ENCODE measurements around the gene CACNA1F. TPM values are rescaled to one million over a fixed set of nuclear protein-coding genes. Genes with fewer than 3 reads are reported as not detected.

The CACNA1F gene
- total RNA-seq, 1 experiment from 2014 or later, result not detected

DNA sequence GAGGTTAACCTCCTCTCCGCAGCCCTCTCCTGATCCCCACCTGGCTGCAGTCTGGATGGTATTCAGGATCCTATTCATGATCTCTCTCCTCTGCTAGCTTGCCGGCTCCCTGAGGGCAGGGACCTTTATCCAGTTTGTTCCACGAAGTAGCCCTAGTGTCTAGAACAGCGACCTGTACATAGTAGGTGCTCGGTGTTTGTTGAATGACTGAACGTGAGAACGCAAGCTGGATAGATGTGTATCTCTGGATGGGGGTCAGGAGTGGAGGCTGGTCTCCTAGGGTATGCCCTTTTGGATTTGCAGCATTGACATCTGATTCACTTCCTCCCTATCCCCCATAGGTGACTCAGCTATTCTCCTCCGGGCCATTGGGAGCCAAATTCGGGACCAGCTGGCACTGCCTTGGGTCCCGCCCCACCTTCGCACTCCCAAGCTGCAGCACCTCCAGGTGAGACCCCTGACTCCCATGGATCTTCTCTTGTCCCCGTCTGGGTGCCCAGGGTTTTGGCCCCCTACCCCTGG, 9.5 kb upstream of the CACNA1F start:
- in situ Hi-C loops (cut with HindIII; ENCODE audit: low pct_unique_long_range_greater_than_20kb, low sequenced_read_pairs), result no loop called here
- DNase-seq (ENCODE audit: low read depth, low spot score), result no peak

DNA sequence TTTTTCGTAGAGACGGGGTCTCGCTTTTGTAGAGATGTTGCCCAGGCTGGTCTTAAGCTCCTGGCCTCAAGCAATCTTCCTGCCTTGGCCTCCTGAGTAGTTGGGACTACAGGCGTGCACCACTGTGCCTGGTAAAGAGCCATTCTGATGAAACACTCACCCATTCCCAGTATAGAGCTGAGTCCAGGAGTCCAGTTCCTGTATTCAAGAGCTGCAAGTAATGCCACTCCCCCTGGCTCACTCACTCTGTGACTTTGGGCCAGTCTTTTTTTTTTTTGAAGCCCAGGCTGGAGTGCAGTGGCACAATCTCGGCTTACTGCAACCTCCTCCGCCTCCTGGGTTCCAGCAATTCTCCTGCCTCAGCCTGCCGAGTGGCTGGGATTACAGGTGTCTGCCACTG, 5.6 kb upstream of the CACNA1F start:
- in situ Hi-C loops (cut with HindIII; ENCODE audit: low pct_unique_long_range_greater_than_20kb, low sequenced_read_pairs), result no loop called here
- DNase-seq (ENCODE audit: low read depth, low spot score), result no peak

DNA sequence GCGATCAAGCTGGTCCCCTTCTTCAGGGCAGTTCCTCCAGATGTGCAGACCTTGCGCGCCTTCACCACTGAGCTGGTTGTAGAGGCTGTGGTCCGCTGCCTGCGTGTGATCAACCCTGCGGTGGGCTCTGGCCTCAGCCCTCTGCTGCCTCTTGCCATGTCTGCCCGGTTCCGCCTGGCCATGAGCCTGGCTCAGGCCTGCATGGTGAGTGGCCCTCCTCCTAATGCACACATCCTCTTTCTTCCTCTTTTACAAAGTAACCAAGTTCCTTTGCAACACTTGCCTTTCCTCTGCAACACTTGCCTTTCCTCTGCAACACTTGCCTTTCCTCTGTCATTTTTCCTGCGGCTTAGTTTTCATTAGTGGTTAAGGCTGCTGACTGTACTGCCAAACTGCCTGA, 3.9 kb upstream of the CACNA1F start:
- in situ Hi-C loops (cut with HindIII; ENCODE audit: low pct_unique_long_range_greater_than_20kb, low sequenced_read_pairs), result no loop called here
- DNase-seq (ENCODE audit: low read depth, low spot score), result no peak

DNA sequence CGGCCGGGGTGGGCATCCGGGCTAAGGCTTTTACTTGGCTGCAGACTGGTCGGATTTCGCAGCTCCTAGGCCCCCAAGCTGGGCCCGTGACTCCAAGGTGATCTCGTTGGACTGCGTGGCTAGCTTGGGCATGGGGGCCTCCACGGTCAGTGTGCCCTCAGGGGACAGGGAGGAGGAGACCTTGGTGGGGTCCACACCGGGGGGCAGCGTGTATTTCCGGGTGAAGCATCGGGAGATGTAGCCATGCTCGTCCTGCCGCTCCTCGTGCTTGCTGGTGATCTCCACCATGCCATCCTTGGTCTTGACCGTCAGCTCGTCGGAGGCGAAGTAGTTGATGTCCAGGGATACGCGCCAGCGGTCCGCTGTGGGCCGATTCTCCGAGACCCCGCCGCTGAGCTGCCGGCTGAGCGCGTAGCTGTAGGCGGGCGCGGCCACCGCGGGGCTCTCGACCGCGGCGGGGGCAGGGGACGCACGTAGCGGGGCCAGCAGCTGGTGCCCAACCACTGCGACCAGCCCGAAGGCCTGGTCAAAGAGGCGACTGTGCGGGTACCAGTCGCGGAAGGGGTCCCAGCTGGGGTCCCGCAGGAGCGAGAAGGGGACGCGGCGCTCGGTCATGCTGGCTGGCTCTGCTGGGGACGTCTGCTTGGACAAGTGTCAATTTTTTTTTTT, 881 bp upstream of the CACNA1F start:
- no peak for DNase-seq (ENCODE audit: low read depth, low spot score)
- in situ Hi-C loops (cut with HindIII; ENCODE audit: low pct_unique_long_range_greater_than_20kb, low sequenced_read_pairs), result no loop called here

DNA sequence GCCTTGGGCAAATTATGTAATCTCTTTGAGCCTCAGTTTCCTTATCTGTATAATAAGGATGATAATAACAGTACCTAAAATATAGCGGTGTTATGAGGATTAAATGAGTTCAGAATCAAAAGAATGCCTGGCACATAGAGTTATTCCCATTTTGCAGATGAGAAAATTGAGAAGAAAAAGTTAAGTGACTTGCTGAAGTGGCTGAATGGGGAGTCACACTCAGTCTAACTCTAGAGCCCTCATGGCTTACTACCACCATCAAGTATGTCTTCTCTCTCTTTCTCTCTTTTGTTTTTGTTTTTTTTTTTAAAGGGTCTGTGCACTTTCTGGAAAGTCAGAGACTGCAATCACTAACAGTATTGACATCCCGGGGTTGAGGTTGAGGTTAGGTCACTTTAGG, 615 bp downstream of the CACNA1F start:
- no peak for DNase-seq (ENCODE audit: low read depth, low spot score)
- in situ Hi-C loops (cut with HindIII; ENCODE audit: low pct_unique_long_range_greater_than_20kb, low sequenced_read_pairs), result no loop called here

DNA sequence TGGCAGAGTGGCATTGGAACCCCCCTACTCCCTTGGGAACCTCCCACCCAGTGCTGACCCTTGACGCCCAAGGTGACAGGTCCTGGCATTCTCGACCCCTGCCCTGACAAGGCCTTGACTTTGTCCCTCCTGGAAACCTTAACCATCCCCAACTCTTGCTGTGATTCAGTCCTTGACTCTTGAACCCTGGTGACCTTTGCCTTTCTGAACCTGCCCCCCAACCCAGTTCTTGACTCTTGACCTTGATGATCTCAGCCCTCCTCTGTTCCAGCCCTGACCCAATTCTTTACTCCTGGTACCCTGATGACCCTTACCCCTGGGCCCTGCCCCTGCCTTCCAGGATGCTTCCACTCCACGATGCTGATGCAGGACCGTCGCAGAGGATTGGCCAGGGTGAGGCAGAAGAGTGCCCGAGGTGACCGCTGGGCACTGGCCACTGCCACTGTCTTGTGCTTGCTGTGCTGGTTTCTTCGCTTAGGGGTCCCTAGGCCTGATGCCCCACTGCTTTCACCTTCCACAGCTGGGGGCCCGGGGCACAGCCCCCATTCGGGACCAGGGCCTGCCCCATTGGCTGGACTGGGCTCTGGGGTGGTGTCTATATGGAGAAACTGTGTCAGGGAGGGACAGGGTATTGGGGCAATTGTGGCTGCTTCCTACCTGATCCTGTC, 1.7 kb downstream of the CACNA1F start:
- no peak for DNase-seq (ENCODE audit: low read depth, low spot score)
- in situ Hi-C loops (cut with HindIII; ENCODE audit: low pct_unique_long_range_greater_than_20kb, low sequenced_read_pairs), result no loop called here

DNA sequence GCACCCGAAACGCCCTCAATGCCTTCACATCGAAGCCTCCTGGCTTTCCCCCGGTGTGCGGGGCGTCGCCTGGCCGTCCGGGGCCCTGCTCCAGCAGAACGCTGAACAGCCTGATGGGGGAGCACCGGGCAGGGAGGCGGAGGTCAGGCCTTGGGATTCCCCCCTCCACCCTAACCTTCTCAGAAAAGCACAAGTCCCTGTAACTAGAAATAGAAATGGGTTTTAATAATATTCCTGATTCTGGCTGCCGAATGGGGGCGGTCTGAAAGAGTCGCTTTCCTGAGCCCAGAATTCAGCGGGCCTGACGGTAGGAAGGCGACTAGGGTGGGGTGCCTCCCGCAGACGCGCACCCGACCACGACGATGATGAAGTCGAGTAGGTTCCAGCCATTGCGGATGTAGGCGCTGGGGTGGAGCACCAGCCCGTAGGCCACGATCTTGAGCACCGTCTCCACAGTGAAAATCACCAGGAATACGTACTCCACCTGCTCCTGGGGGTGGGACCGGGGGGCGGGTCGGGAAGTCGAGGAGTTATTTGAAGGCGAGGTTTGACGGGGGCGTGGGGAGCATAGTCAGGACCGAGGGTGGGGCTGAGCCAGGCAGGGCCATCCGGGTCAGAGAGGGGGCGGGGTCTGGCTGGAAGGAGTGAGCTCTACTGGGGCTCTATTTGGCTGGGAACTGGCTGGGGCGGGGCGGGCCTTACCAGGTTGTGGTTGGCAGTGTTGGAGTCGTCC, 2.5 kb downstream of the CACNA1F start:
- DNase-seq (ENCODE audit: low read depth, low spot score), result peak; percentile 36
- in situ Hi-C loops (cut with HindIII; ENCODE audit: low pct_unique_long_range_greater_than_20kb, low sequenced_read_pairs), result no loop called here

DNA sequence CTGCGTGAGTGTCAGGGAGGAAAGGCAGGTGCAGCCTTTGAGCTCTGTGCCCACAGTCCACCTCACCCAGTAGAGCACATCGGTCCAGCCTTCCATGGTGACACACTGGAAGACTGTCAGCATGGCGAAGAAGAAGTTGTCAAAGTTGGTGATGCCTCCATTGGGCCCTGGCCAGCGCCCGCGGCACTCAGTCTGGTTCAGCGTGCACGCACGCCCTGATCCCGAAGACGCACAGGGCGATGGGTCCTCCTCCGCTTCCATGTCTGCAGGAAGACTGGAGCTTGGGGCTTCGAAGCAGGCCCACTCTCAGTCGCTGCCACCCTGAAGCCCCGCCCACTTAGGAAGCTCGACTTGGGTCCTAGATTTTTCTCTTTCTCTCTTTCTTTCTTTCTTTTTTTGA, 5.0 kb downstream of the CACNA1F start:
- no peak for DNase-seq (ENCODE audit: low read depth, low spot score)
- in situ Hi-C loops (cut with HindIII; ENCODE audit: low pct_unique_long_range_greater_than_20kb, low sequenced_read_pairs), result no loop called here

DNA sequence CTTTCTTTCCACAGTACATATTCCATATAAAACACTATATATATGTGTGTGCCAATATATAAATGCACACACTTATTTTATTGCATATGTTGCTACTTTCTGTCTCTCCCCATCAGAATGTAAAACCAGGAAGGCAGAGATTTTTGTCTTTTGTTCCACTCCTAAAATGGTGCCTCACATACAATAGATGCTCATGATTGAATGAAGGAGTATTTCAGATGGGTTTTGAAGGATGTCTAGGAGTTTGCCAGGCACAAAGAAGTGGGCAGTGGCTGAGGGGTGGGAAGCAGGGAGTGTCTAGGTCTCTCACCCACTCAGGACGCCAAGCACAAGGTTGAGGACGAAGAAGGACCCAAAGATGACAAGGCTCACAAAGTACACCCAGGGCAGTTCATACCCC, 5.4 kb downstream of the CACNA1F start:
- DNase-seq (ENCODE audit: low read depth, low spot score), result no peak
- in situ Hi-C loops (cut with HindIII; ENCODE audit: low pct_unique_long_range_greater_than_20kb, low sequenced_read_pairs), result no loop called here

DNA sequence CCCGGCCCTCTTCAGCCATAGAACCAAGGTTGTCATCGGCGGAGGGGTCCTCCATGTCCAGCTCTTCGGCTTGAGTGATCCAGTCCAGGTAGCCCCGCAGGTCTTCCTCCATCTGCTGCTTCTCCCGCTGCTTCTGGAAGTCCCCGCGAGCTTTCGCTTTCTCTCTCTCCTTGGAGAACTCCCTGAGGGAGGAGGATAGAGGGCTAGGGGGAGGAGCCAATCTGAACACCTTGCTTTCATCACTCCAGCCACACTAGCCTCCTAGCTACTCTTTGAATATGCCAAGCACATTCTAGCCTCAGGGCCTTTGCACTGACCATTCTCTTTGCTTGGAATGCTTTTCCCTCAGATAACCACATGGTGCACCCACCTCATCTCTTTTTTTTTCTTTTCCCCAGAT, 6.2 kb downstream of the CACNA1F start:
- no peak for DNase-seq (ENCODE audit: low read depth, low spot score)
- in situ Hi-C loops (cut with HindIII; ENCODE audit: low pct_unique_long_range_greater_than_20kb, low sequenced_read_pairs), result no loop called here

DNA sequence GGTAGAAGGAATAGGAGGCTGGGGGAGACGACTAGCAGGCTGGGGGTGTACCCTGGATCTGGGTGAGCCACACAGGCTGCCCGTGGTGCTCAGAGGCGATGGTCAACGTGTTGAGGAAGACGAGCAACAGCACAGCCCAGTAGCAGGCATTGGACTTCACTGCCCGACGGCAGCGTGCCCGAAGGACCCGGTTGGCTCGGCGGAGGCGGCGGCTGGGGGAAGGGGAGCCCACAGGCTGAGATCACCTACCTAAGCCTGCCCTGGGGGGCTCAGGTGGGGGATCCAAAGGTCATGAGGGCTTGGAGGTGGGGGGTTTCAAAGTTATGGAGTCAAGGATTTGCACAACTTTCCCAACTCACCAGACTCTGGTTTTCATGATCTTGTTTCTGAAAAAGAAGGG, 7.3 kb downstream of the CACNA1F start:
- in situ Hi-C loops (cut with HindIII; ENCODE audit: low pct_unique_long_range_greater_than_20kb, low sequenced_read_pairs), result no loop called here
- DNase-seq (ENCODE audit: low read depth, low spot score), result no peak

DNA sequence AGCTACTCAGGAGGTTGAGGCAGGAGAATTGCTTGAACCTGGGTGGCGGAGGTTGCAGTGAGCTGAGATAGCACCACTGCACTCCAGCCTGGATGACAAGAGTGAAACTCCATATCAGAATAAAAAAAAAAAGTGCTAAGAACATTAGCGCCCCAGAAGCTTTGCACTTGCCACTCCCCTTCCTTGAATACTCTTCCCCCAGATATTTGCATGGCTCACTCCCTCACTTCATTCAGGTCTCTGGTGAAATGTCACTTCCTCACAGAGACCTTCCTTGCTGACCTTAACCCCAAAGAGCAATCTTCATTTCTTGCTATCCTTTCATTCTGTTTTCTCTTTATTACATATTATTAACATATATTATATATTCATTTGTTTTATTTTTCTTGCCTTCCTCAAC, 11.3 kb downstream of the CACNA1F start:
- DNase-seq (ENCODE audit: low read depth, low spot score), result no peak
- in situ Hi-C loops (cut with HindIII; ENCODE audit: low pct_unique_long_range_greater_than_20kb, low sequenced_read_pairs), result no loop called here

DNA sequence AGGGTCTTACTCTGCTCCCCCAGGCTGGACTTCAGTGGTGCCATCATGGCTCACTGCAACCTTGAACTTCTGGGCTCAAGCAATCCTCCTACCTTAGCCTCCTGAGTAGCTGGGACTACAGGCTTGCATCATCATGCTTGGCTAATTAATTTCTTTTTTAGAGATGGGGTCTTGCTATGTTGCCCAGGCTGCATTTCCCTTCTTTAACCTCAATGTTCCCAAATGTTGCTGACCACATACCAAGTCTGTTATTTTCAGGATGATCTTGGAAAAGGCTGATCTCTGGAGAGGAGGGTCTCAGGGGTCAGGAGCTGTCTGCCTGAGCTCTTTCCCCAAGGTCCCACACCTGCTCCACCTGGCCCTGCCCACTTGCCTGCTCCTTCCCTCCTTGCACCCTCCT, 13.0 kb downstream of the CACNA1F start:
- no peak for DNase-seq (ENCODE audit: low read depth, low spot score)
- in situ Hi-C loops (cut with HindIII; ENCODE audit: low pct_unique_long_range_greater_than_20kb, low sequenced_read_pairs), result no loop called here

DNA sequence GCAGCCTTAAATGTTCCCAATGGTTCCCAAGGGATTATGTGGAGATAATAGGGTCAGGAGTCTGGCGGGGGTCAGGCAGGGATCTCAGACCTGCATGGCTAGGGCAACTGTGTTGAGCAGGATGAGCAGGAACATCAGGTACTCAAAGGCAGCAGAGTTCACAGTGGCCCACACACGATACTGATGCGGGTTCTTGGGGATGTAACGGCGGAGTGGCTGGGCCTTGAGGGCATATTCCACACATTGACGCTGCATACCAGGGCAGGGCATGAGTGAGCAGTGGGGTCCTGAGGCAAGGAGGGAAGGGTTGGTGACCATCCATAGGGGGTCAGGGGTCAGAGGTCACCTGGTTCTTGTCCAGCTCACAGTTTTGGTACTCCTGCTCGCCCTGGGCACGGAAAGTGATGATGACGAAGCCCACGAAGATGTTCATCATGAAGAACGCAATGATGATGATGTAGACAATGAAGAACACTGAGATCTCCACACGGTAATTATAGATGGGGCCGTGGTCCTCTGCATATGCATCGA, 18.1 kb downstream of the CACNA1F start:
- in situ Hi-C loops (cut with HindIII; ENCODE audit: low pct_unique_long_range_greater_than_20kb, low sequenced_read_pairs), result no loop called here
- DNase-seq (ENCODE audit: low read depth, low spot score), result no peak

DNA sequence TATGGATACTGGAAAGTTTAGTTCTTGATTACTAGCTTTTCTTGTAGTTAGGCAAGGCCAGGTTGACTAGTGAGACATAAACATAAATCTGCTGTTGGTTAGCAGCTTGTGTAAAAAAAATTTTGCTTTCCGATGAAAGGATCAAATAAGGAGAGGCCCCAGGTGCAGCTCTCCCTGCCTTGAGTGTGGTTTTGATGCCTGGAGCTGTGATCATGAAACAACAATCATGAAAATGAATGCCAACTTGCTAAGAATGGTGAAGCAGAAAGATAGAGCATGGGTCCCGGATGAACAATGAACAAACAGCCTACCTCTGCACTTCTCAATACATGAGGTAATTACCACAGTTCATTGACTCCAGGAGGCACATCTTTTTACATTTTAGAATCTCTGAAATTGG, 18.7 kb downstream of the CACNA1F start:
- in situ Hi-C loops (cut with HindIII; ENCODE audit: low pct_unique_long_range_greater_than_20kb, low sequenced_read_pairs), result no loop called here
- DNase-seq (ENCODE audit: low read depth, low spot score), result no peak

DNA sequence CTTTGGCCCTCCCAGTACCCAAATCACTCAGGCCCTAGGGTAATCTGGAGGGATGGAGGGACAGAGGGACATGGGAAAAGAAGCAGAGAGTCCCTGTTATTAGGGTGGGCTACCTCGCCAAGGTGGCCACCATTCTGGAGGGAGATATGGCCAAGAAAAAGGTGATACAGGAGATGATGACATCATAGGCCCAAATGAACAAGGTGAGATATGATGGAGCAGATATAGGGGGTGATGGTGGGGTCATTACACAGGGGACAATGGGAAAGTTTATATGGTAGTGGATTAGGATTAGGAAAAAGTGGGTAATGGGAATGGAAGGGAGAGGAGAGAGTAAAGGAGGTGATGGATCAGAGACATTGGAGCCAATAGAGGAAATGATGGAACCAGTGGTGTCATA, 20.3 kb downstream of the CACNA1F start:
- in situ Hi-C loops (cut with HindIII; ENCODE audit: low pct_unique_long_range_greater_than_20kb, low sequenced_read_pairs), result no loop called here

DNA sequence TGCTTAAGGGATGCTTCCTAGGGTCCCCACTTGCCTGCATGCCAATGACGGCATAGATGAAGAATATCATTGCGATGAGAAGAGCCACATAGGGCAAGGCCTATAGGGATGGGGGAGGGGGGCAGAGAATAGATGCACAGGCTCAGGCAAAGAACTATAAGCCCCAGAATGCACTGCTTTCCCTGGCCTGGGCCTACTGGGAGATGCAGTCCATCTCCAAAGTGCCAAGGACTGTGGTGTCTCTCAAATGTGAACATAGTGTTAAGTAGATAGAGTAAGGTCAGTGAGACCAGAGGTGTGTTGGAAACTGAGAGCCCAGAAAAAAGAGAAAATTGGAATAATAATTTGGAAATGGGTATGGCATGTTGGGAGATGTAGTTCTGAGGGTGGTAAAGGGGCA, 20.9 kb downstream of the CACNA1F start:
- in situ Hi-C loops (cut with HindIII; ENCODE audit: low pct_unique_long_range_greater_than_20kb, low sequenced_read_pairs), result no loop called here
- no peak for DNase-seq (ENCODE audit: low read depth, low spot score)

More for the DNA sequence above, 20.3 kb downstream of the CACNA1F start:
- no peak for DNase-seq (ENCODE audit: low read depth, low spot score)

DNA sequence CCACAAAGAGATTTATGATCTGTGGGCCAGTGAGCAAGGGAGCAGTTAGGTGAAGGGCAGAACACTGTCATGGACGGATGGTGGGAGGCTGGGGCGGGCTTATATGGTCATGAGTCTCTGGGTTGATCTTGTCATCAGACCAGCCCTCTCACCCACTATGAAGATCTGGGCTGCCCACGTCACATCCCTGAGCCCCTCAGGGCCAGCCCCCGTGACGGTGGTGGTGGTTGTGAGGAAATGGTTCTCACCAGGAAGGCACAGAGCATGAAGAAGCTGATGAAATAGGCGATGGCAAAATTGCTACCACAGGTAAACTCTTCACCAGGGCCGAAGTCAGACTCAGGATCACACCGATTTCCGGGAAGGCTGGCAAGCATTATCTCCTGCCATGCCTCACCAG, 22.1 kb downstream of the CACNA1F start:
- DNase-seq (ENCODE audit: low read depth, low spot score), result no peak
- in situ Hi-C loops (cut with HindIII; ENCODE audit: low pct_unique_long_range_greater_than_20kb, low sequenced_read_pairs), result no loop called here

All from SK-MEL-5 (cell line).